H9 (cell line): ENCODE data around the gene TMPRSS9. TPM values are rescaled to one million over a fixed set of nuclear protein-coding genes. Genes with fewer than 3 reads are reported as not detected.

Source experiments
- DNase-seq: peaks from one replicate; pipeline ENCODE4 v3.0.0-alpha.2; 2017
- H2AFZ ChIP-seq: one replicate; pipeline ENCODE4 v1.6.1; 2013; ENCODE audit warnings: mild to moderate bottlenecking, low read length, control low read depth, moderate library complexity
- H2AK5ac ChIP-seq: 2 replicates; pipeline ENCODE4 v1.6.1; 2013; ENCODE audit warnings: low read length, control low read depth, mixed read lengths; ENCODE audit not compliant: insufficient read length
- H2BK120ac ChIP-seq: one replicate; pipeline ENCODE4 v1.6.1; 2013; ENCODE audit warnings: low read depth, mild to moderate bottlenecking, low read length, control low read depth, inconsistent platforms; ENCODE audit not compliant: poor library complexity, severe bottlenecking
- H2BK12ac ChIP-seq: 2 replicates; pipeline ENCODE4 v1.6.1; 2013; ENCODE audit warnings: low read length, control low read depth, mixed read lengths, low read depth; ENCODE audit not compliant: insufficient read length
- H2BK15ac ChIP-seq: 2 replicates; pipeline ENCODE4 v1.6.1; 2013; ENCODE audit warnings: low read depth, low read length, control low read depth
- H2BK20ac ChIP-seq: one replicate; pipeline ENCODE4 v1.6.1; 2013; ENCODE audit warnings: low read depth, mild to moderate bottlenecking, low read length, control low read depth, inconsistent platforms; ENCODE audit not compliant: poor library complexity, severe bottlenecking
- H2BK5ac ChIP-seq: 2 replicates; pipeline ENCODE4 v1.6.1; 2013; ENCODE audit warnings: low read length, control low read depth, mixed read lengths; ENCODE audit not compliant: insufficient read length
- H3K14ac ChIP-seq: 2 replicates; pipeline ENCODE4 v1.6.1; 2013; ENCODE audit warnings: low read length, control low read depth; ENCODE audit not compliant: insufficient read depth
- H3K18ac ChIP-seq: 2 replicates; pipeline ENCODE4 v1.6.1; 2013; ENCODE audit warnings: low read depth, mild to moderate bottlenecking, mixed read lengths, low read length, control low read depth; ENCODE audit not compliant: insufficient read length
- H3K23ac ChIP-seq: 2 replicates; pipeline ENCODE4 v1.6.1; 2013; ENCODE audit warnings: low read length, control low read depth, mixed read lengths, low read depth; ENCODE audit not compliant: insufficient read length
- H3K23me2 ChIP-seq: 2 replicates; pipeline ENCODE4 v1.6.1; 2013; ENCODE audit warnings: low read depth, mild to moderate bottlenecking, mixed read lengths, low read length, control low read depth; ENCODE audit not compliant: insufficient read length, poor library complexity, severe bottlenecking
- H3K27ac ChIP-seq: 2 replicates; pipeline ENCODE4 v1.5.1; 2013; ENCODE audit warnings: low read length, control low read depth, mixed read lengths, low read depth; ENCODE audit not compliant: insufficient read length
- H3K27me3 ChIP-seq: 2 replicates; pipeline ENCODE4 v1.6.1; 2013; ENCODE audit warnings: low read length, control low read depth, inconsistent platforms; ENCODE audit not compliant: insufficient read depth
- H3K4ac ChIP-seq: 2 replicates; pipeline ENCODE4 v1.6.1; 2013; ENCODE audit warnings: low read depth, mild to moderate bottlenecking, control low read depth, inconsistent platforms, low read length, moderate library complexity
- H3K4me1 ChIP-seq: 2 replicates; pipeline ENCODE4 v1.6.1; 2013; ENCODE audit warnings: low read length, control low read depth, inconsistent platforms; ENCODE audit not compliant: insufficient read depth
- H3K4me2 ChIP-seq: 2 replicates; pipeline ENCODE4 v1.6.1; 2013; ENCODE audit warnings: low read length, control low read depth, mixed read lengths; ENCODE audit not compliant: insufficient read length, insufficient read depth
- H3K56ac ChIP-seq: 2 replicates; pipeline ENCODE4 v1.6.1; 2013; ENCODE audit warnings: low read depth, mild to moderate bottlenecking, mixed read lengths, low read length, control low read depth; ENCODE audit not compliant: insufficient read length
- H3K79me1 ChIP-seq: 2 replicates; pipeline ENCODE4 v1.6.1; 2013; ENCODE audit warnings: low read depth, mild to moderate bottlenecking, moderate library complexity, low read length, control low read depth, inconsistent platforms; ENCODE audit not compliant: insufficient read depth, poor library complexity, severe bottlenecking
- H3K79me2 ChIP-seq: 2 replicates; pipeline ENCODE4 v1.6.1; 2013; ENCODE audit warnings: low read length, control low read depth, inconsistent platforms; ENCODE audit not compliant: insufficient read depth
- H3K9ac ChIP-seq: 2 replicates; pipeline ENCODE4 v1.6.1; 2013; ENCODE audit warnings: low read length, control low read depth, mixed read lengths; ENCODE audit not compliant: insufficient read length; ENCODE audit errors: extremely low read depth
- H3K9me3 ChIP-seq: one replicate; pipeline ENCODE4 v1.6.1; 2013; ENCODE audit warnings: low read depth, low read length, inconsistent platforms; ENCODE audit not compliant: control insufficient read depth
- H3T11ph ChIP-seq: one replicate; pipeline ENCODE4 v1.6.1; 2013; ENCODE audit warnings: mild to moderate bottlenecking, low read length, control low read depth, inconsistent platforms
- H4K20me1 ChIP-seq: one replicate; pipeline ENCODE4 v1.6.1; 2013; ENCODE audit not compliant: control insufficient read depth, insufficient read length, insufficient read depth
- H4K5ac ChIP-seq: 2 replicates; pipeline ENCODE4 v1.6.1; 2013; ENCODE audit warnings: low read depth, mild to moderate bottlenecking, mixed read lengths, low read length, control low read depth; ENCODE audit not compliant: insufficient read length
- H4K8ac ChIP-seq: replicated peaks from 2 replicates; pipeline ENCODE4 v1.6.1; 2013; ENCODE audit warnings: low read length, control low read depth, mixed read lengths, low read depth; ENCODE audit not compliant: insufficient read length
- H4K91ac ChIP-seq: 2 replicates; pipeline ENCODE4 v1.6.1; 2013; ENCODE audit warnings: low read depth, mild to moderate bottlenecking, moderate library complexity, mixed read lengths, low read length, control low read depth; ENCODE audit not compliant: insufficient read length
- H3K27ac Mint-ChIP-seq, 3 experiments: 2 replicates in 2 of 3; 3 replicates in 1 of 3; pipeline ENCODE4 v1.8.0; 2020 to 2021; ENCODE audit warnings: mixed read lengths in 3 of 3, mild to moderate bottlenecking in 1 of 3, moderate library complexity in 1 of 3
- H3K27me3 Mint-ChIP-seq: 2 replicates; pipeline ENCODE4 v1.8.0; 2021; ENCODE audit warnings: low read depth, mild to moderate bottlenecking, moderate library complexity, mixed read lengths
- H3K36me3 Mint-ChIP-seq, 3 experiments: 2 replicates in 2 of 3; 3 replicates in 1 of 3; pipeline ENCODE4 v1.8.0; 2020 to 2021; ENCODE audit warnings: low read depth in 3 of 3, mixed read lengths in 3 of 3; ENCODE audit not compliant: insufficient read depth in 1 of 3
- H3K4me1 Mint-ChIP-seq, 2 experiments: 2 replicates each; pipeline ENCODE4 v1.8.0; 2020; ENCODE audit warnings: mixed read lengths in 2 of 2
- H3K4me3 Mint-ChIP-seq, 2 experiments: 2 replicates in 1 of 2; 3 replicates in 1 of 2; pipeline ENCODE4 v1.8.0; 2020 to 2021; ENCODE audit warnings: mild to moderate bottlenecking in 2 of 2, mixed read lengths in 2 of 2, moderate library complexity in 1 of 2
- H3K9me3 Mint-ChIP-seq, 2 experiments: 2 replicates in 1 of 2; 3 replicates in 1 of 2; pipeline ENCODE4 v1.8.0; 2020; ENCODE audit warnings: mild to moderate bottlenecking in 2 of 2, mixed read lengths in 2 of 2, moderate library complexity in 1 of 2
- CTCF ChIP-seq: fragments of 200-600 bp; sonication (generic); conservative IDR thresholded peaks from 3 replicates; pipeline ENCODE4 v1.8.0; 2021; ENCODE audit warnings: antibody characterized with exemption, mild to moderate bottlenecking
- WGBS: extraction: QIAGEN DNeasy Blood & Tissue Kit; methylation state at CpG from one replicate; pipeline ENCODE4 v1.1.7; 2013; ENCODE audit warnings: missing lambda C conversion rate, low lambda C conversion rate, mixed read lengths; ENCODE audit not compliant: insufficient read length; ENCODE audit errors: extremely low coverage; 5-methylcytosine and 5-hydroxymethylcytosine counted together
- total RNA-seq: library from RNA; stranded (reverse); gene quantifications from 2 replicates; pipeline ENCODE4 v1.2.1, GENCODE V29; 2021

Gene TMPRSS9
- total RNA-seq, 1 experiment from 2014 or later, result 0.24 TPM

- TF ChIP-seq CTCF, result no peak
- Histone ChIP-seq H3K4ac (no peak overlapping the region), H3K23ac (no peak overlapping the region), H2BK120ac (no peak overlapping the region), H3K9me3 (no peaks in the 10 kb centered on the region), H3K18ac (peak overlapping the region; percentile 65), H3K27ac (no peak overlapping the region), H3K4me2 (peak overlapping the region; percentile 35), H2BK5ac (no peak overlapping the region), H4K5ac (no peak overlapping the region), H3K27me3 (no peaks in the 10 kb centered on the region), H3K9ac (peak overlapping the region; percentile 62), H2BK15ac (no peak overlapping the region), H4K20me1 (no peaks in the 10 kb centered on the region), H4K8ac (no peak overlapping the region), H3K4me1 (no peaks in the 10 kb centered on the region; the same call in 1 of the 2 replicates), H3K56ac (no peak overlapping the region), H2BK12ac (no peak overlapping the region), H2AK5ac (no peak overlapping the region), H2AFZ (no peak overlapping the region), H3K14ac (peak overlapping the region; percentile 78), H4K91ac (no peak overlapping the region), H3K23me2 (peaks cover 2% of the 10 kb centered on the region), H3K79me1 (peaks cover 6% of the 10 kb centered on the region), H2BK20ac (no peak overlapping the region), H3K79me2 (peaks cover 23% of the 10 kb centered on the region; the same call in 1 of the 2 replicates), H3T11ph (no peak overlapping the region)
- no peak for DNase-seq
- no CpG with 5 or more reads among the region's 62 CpGs for WGBS
- H3K36me3 Mint-ChIP-seq, result peaks cover 0 to 1% (median 0%) of the 10 kb centered on the region in 3 experiments; a peak in 3 of 7 replicates
- no peaks in the 10 kb centered on the region for H3K9me3 Mint-ChIP-seq
- H3K27me3 Mint-ChIP-seq, result no peaks in the 10 kb centered on the region
- H3K4me3 Mint-ChIP-seq, result peak overlapping the region; percentile 79 to 90
- peak overlapping the region in 1 of 3 experiments; percentile 85; a peak in 1 of 7 replicates for H3K27ac Mint-ChIP-seq
- peaks cover 8 to 23% of the 10 kb centered on the region in 2 experiments for H3K4me1 Mint-ChIP-seq
Observed at GRCh38 chr19:2455851-2456570, 95.9 kb downstream of the TMPRSS9 start.
